Cardiac fibroblast (primary cell): ENCODE data around the gene SMIM11.

Experiments used
- DNase-seq, 2 donors: peaks; one replicate each; pipeline versions ENCODE4 v3.0.0 to v3.0.0-alpha.2; 2010; ENCODE audit warnings: low read depth in 2 of 2
- H3K4me3 ChIP-seq, 2 donors: replicated peaks in 1 of 2; 1 replicate in 1 of 2; 2 replicates in 1 of 2; pipeline ENCODE4 v1.5.1; 2011; ENCODE audit warnings: low read depth in 2 of 2, low read length in 2 of 2, mild to moderate bottlenecking in 2 of 2, moderate library complexity in 1 of 2
- CTCF ChIP-seq: IDR thresholded peaks from one replicate; pipeline ENCODE4 v1.5.1; 2011; ENCODE audit warnings: low read depth, mild to moderate bottlenecking, low read length, inconsistent platforms

SMIM11 gene

DNA sequence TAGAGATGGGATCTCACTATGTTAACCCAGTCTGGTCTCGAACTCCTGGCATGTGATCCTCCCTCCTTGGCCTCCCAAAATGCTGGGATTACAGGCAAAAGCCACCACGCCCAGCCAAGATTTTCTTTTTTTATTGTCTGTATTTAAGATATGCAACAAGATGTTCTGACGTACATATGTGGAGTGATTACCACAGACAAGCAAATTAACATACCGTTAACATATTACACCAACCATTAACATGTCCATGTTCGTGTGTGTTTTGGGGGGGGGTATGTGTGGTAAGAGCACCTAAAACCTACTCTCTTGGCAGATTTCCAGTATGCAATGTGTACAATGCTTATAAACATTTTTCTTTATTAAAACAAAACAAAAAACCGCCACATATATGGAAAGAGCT is 22.1 kb upstream of the SMIM11 start:
- H3K4me3 ChIP-seq, result no peak overlapping the region
- no peak for TF ChIP-seq CTCF
- DNase-seq, result no peak

- DNase-seq, result no peak
- no peak overlapping the region for H3K4me3 ChIP-seq
- no peak for TF ChIP-seq CTCF
Measured at GRCh38 chr21:34354836-34355235, 20.5 kb upstream of the SMIM11 start.

DNA sequence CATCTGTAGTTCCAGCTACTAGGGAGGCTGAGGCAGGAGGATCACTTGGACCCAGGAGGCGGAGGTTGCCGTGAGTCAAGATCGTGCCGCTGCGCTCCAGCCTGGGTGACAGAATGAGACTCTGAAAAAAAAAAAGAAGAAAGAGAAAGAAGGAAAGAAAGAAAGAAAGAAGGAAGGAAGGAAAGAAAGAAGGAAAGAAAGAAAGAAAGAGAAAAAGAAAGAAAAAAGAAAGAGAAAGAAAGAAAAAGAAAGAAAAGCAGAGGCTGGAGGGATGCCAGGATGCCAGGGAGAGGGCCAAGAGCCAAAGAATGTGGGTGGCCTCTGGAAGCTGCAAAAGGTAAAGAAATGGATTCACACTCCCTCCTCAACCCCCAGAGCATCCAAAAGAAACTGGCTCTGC is 19.7 kb upstream of the SMIM11 start:
- no peak for TF ChIP-seq CTCF
- H3K4me3 ChIP-seq, result no peak overlapping the region
- no peak for DNase-seq

DNA sequence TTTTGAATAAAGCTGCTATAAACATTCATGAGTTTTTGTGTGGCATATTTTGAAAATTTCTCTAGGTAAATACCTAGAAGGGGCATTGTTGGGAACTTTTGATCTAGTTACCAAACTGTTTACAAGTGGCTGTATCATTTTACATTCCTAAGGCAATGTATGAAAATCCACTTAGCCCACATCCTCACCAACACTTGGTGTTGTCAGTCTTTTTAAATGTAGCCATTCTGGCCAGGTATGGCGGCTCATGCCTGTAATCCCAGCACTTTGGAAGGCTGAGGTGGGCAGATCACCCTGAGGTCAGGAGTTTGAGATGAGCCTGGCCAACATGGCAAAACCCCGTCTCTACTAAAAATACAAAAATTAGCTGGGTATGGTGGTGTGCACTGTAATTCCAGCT is 17.4 kb upstream of the SMIM11 start:
- no peak for DNase-seq
- H3K4me3 ChIP-seq, result no peak overlapping the region
- TF ChIP-seq CTCF, result no peak

- no peak for DNase-seq
- H3K4me3 ChIP-seq, result no peak overlapping the region
- no peak for TF ChIP-seq CTCF
Measured at GRCh38 chr21:34358866-34359265, 16.4 kb upstream of the SMIM11 start.

- no peak for DNase-seq
- no peak overlapping the region for H3K4me3 ChIP-seq
- TF ChIP-seq CTCF, result no peak
Measured at GRCh38 chr21:34360488-34361241, 14.6 kb upstream of the SMIM11 start.

DNA sequence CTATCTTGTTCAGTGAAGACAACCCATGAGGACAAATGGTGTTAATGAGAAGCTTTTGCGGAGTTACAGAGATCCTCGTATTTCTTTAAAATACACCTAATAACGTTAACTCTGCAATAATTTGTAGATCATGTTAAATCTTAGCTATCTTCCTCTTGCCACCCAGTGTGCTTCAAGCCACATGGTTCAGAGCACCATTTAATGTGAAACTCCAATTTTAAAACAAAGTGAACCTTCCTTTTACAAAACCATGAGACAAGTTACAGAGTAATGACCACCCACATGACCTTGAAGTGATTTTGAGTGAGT is 13.2 kb upstream of the SMIM11 start:
- no peak for TF ChIP-seq CTCF

More for the DNA sequence above, 13.2 kb upstream of the SMIM11 start:
- no peak overlapping the region for H3K4me3 ChIP-seq
- no peak for DNase-seq
